CD4-positive, alpha-beta T cell treated with Interleukin-21 for 1 hour (primary cell): ENCODE data around the gene HHLA2.
"Not testable (repeated sequence)": the region's sequence is repeated elsewhere in the genome, so short reads cannot be mapped to it uniquely, and the experiment has no call there.

ENCODE experiments used
- DNase-seq: peaks from one replicate; pipeline ENCODE4 v3.0.0-alpha.2; 2020

HHLA2 gene

DNA sequence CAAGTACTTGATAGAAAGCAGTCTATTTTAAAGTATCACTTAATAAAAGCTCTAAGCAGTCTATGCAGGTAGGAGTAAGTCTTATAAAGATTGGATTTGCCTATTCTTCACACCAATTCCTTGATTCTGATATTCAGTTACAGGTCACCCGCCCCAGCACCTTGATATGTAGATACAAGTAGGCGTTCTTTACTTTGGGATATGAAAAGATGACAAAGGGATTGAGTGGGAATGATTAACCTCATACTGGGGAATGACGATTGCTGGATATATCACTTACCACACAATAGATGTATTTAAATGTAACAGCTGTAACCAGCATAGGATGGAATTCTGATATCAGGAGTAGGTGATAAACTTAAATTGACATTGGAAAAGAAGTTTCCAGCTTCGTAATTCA is 47.1 kb downstream of the HHLA2 start:
- DNase-seq = no peak

GRCh38 chr3:108345492-108346205 is 49.3 kb downstream of the HHLA2 start:
- DNase-seq = no peak

- no peak for DNase-seq
Observed at GRCh38 chr3:108346301-108347227, 50.2 kb downstream of the HHLA2 start.

GRCh38 chr3:108352176-108352575 is 55.8 kb downstream of the HHLA2 start:
- DNase-seq = no peak

DNA sequence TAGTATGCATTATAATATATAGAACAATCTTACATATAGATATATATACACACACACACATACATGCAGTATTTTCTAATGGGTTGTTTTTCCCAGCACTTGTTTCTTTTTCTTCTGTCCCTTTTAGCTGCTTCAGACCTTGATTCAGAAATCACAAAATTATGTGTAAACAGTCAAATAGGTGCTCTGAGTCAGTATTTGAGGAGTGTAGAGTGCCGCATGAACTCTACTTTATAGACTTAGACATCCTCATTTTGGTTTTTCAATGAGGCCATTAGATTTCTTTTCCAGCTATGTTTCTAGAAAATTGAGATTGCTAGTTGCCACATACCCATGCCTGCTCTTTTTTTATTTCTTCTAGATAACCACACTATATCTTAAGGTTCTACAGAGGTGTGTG is 58.2 kb downstream of the HHLA2 start:
- no peak for DNase-seq

DNA sequence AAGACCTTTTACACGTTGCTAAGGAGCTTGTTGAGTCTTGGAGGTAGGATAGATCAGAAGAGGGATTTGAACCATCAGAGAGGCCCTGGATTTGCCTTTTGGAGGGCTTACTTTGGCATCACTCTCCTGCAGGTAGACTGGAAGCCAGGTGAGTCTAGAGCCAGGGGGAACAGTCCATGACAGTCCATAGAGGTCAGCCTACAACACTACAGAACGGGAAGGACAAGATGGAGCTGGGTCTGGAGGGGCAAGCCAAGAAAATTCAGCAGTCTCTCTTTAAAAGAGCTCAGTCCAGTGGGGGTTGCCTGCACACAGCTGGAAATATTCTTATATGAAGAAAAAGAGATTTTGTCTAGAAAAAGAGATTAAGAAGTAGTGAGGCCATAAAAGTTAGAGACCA is 60.7 kb downstream of the HHLA2 start:
- no peak for DNase-seq

- no peak for DNase-seq
Observed at GRCh38 chr3:108359011-108359410, 62.7 kb downstream of the HHLA2 start.

- DNase-seq = no peak
Observed at GRCh38 chr3:108376026-108376425, 79.7 kb downstream of the HHLA2 start.

GRCh38 chr3:108377384-108377783 is 81.0 kb downstream of the HHLA2 start:
- no peak for DNase-seq

DNA sequence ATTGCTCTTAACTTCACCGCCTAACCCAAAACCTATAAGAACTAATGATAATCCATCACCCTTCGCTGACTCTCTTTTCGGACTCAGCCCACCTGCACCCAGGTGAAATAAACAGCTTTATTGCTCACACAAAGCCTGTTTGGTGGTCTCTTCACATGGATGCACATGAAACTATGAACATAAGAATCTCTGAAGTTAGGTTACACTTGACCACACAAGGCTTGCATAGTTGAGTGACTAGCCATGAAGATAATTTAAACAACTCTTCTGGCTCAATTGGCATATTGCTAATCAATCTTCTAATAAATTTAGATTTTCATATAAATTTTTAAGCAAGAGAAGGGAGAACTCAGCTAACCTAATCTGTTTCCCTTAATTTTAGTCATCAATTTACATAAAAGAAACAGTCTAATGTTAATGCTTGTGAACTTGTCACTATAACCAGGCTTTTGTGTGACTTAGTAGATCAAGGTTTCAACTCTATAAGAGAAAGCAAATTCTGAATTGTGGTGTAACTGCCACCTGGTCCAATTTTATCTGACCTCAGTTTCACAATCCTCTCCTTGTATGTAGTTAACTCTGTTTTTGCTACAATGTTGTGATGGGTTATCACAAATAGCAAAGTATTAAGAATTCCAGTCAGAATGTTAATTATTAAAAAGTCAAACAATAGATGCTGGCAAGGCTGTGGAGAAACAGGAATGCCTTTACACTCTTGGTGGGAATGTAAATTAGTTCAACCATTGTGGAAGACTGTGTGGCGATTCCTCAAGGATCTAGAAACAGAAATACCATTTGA is 82.0 kb downstream of the HHLA2 start:
- DNase-seq = no peak

- not testable (repeated sequence) for DNase-seq
Observed at GRCh38 chr3:108378952-108379342, 82.6 kb downstream of the HHLA2 start.

DNA sequence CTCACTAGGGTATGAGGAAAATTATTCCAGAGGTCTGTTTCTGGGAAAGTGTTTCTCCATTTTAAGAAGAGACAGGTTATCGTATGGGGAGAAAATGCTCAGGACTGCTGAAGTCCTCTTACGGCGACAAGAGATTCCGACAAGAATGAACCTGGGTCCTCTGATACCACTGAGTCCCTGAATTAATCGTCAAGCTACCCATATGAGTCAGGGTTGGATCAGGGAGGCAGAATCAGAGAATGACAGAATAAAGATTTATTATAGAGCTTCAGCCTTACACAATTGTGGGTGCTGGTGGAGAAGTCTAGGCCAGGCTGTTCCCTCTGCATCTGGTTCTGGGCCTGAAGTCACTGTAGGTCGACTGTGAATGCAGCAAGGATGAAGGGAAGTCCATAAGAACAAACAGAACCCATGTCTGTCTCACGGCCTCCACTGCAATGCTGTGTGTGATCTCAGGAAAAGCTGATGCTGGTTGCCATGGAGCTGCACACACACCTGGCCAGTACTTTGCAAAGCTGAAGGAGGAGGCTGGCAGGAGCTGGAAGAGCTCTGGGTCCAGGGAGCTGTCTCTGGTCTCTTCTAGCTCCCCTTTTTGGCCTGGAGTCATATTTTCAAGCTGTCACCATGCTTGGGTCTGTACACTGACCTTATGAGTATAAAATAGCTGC is 83.9 kb downstream of the HHLA2 start:
- no peak for DNase-seq

DNA sequence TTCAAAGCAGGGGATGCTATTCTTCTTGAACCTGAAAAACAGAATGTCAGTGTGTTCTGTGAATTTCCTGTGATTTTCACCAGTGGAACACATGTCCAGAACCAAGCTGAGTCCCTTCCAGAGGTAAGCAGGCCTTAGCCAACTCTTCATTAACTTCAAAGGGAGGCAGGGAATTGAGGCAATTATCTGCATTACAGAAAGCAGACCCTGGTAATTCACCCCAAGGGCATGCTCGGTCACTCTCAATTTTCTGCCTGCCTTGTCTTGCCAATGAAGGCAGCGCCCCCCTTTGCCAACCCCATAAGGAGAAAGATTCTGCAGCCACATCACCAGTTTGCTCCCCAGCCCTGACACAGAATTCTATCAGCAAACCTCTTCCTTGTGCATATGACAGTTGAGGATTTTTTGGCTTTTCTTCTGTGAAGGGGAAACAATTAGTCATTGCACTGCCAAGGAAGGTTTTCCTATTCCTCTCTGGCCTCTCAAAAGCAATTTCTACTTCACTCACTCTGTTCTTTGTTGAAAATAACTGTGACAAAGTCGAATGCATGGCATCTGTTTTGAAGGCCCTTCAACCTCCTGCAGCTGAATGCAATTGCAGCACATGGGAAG is 85.3 kb downstream of the HHLA2 start:
- no peak for DNase-seq

- DNase-seq = no peak
Observed at GRCh38 chr3:108383306-108383705, 87.0 kb downstream of the HHLA2 start.

DNA sequence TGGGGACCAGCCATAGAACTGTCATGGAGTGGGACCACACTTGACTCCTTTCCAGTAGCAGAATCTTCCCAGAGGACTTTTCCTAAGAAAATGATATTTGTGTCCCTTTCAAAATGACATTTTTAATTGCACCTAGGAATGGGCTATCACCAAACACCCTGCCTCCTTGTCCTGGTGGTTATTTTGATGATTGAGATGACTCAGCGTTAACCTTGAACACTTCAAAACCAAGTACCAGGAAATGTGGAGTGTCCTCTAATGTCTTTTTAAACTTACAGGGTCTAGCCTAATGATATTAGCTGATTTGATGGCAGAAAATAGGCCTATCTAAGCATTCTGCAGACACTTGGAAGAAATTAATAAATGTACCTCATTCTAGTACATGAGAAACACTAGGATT is 90.7 kb downstream of the HHLA2 start:
- DNase-seq = no peak

DNA sequence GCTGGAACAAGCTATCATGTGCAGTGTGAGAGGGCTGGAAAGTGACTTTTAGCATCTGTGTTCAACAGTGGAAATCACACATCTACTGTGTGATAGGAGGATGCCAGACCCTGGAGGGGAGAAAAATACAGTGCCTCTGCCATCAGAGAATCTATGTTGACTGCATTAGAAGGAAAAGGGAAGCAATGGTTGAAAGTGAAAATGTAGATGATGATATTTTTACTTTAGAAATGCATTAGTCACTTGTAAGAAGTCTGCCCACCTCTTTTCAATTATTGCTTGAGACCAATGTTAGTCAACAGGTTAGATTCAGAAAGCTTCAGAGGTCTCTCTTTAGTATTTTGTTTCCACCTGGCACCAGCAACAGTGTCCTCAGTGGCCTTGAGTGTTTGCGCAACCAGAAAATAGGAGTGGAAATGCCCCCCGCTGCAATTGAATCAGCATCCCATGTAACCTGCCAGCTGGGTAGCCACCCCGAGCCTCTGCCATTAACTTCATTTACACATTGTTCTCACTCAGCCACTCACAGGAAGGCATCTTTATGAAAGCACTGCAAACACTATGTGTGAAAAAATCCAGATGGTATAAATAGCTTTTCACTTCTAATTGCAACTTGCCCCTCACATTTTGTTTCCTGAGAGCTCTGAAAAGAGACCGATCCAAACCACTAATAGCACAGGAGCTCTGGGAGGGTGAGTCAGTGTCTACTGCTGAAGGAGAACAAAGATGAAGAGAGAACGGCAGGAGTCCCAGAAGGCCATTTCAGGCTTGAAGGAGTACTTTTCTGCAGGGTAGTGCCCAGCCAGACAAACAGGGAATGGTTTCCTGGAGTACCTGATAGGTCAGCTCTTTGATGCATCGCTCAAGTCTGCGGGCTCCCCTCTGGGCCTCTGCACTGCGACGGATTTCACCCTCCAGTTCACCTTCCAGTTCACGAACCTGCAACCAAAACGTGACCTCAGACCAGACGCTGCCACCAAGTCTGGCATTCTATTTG is 92.1 kb downstream of the HHLA2 start:
- DNase-seq = no peak

DNA sequence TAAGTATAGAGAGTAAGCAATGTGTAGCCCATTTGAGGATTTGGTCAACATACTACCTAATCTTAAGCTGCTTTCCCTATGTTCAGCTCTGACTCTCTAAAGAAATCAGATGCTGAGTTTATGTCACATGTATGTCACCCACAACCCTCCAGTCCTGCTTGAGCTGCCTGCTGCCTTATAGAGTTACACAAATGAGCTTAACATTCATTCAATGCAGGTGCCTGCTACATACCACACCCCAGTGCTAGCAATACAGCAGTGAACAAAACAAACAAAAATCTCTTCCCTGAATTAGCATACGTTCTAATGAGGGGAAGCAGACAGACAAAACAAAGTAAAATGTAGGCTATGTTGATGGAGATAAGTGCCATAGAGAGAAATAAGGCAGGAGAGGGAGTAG is 93.0 kb downstream of the HHLA2 start:
- no peak for DNase-seq

DNA sequence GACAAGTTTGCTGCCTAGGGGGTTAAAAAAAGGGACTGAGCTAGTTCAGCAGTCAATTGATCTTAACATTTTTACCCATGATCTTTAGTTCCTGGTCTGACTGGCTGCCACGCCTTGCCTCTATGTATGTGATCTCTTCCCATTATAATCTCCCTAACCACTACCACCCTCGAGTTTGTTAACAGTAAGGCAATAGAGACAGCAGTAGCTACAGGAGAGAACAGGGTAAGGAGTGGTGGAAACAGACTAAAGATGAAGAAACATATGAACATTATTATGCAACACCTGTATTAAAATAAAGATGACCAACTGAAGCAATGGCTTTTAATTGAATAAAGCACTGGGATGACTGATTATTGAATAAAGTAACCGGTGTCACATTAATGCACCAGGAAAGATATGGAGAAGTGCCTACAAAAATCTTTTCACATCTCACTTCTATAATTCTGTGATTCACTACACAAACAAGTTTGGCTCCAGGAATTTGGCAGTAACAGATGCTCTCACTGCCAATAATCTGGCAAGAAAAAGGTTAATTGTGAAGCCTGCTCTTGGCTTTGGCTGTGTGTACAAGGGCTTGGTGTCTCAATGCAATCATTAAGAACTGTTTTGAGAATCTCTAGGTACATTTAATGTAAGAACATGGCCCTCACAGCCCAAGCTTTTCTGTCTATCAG is 95.7 kb downstream of the HHLA2 start:
- DNase-seq = no peak

DNA sequence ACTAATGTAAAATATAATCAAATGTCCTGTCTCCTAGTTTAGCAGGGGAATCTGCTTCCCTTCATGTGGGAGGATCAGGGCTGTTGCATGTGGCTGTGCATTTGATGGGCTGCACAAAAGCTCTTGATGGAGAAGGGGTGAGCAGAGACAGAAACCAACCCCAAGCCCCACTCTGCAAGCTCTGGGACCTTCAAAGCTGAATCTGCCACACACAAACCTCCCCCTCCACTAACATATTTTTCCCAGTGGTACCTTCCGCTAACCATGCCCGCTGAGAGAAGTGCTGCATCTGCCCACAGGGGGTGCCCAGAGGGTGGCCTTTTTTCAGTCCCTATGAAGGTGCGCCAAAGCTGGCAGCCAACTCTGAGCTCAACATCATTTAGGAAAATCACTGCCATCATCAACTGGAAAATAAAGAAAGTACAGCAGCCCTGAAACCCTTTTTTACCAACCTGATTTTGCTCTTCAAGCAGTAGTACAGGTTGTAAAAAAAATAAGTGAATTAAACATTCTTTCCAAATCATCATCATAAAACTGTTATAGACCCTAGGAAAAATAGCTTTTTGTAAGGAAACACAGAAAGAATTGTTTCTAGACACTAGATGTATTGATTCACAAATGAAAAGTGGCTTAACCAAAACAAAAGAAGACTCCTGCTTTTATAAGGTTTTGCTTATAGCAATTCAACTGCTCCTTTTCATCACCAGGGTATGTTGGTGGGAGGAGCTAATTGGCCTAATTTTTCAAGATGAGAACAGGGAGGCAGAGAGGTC is 97.0 kb downstream of the HHLA2 start:
- no peak for DNase-seq

DNA sequence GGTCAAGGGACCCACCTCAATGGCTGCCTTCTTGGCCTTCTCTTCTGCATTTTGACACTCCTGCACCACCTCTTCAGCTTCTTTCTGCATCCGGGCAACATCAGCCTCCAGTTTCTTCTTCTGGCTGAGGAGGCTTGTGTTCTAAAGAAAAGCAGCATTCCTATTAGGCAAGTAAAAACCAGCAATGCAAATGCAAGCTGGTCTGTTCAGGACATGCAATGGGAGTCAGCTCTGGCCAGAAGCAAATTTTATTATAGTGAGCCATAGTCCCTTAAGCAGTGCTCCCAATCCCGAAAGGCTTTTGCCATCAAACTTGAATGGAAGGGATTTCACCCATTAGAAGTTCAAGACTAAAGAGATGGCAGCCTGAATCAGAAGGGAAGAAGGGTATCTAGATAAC is 97.7 kb downstream of the HHLA2 start:
- DNase-seq = no peak
